ENCODE measurements around the gene CYP2A7.
"Not testable (repeated sequence)": the region's sequence is repeated elsewhere in the genome, so short reads cannot be mapped to it uniquely, and the experiment has no call there.

Gene CYP2A7

GRCh38 chr19:40921005-40921897 is 39.2 kb upstream of the CYP2A7 start:
- in situ Hi-C loops (cut with MboI; ENCODE audit: low sequenced_read_pairs, unreplicated experiment): no loop called here
- DNase-seq (ENCODE audit: low spot score): no peak

GRCh38 chr19:40920300-40921004 is 38.4 kb upstream of the CYP2A7 start:
- no peak for DNase-seq (ENCODE audit: low spot score)
- in situ Hi-C loops (cut with MboI; ENCODE audit: low sequenced_read_pairs, unreplicated experiment): no loop called here
- no peak for TF ChIP-seq CTCF (IDR thresholded peaks at IDR 0.05; ENCODE audit: borderline replicate concordance, control extremely low read depth, extremely low read depth, insufficient read depth, missing control alignments)

More at GRCh38 chr19:40921005-40921897, 39.2 kb upstream of the CYP2A7 start:
- no peak for TF ChIP-seq CTCF (IDR thresholded peaks at IDR 0.05; ENCODE audit: borderline replicate concordance, control extremely low read depth, extremely low read depth, insufficient read depth, missing control alignments)

GRCh38 chr19:40919530-40920299 is 37.7 kb upstream of the CYP2A7 start:
- DNase-seq (ENCODE audit: low spot score); in situ Hi-C loops (cut with MboI; ENCODE audit: low sequenced_read_pairs, unreplicated experiment): not testable (repeated sequence)

GRCh38 chr19:40918303-40918702 is 36.3 kb upstream of the CYP2A7 start:
- in situ Hi-C loops (cut with MboI; ENCODE audit: low sequenced_read_pairs, unreplicated experiment): not testable (repeated sequence)

GRCh38 chr19:40908976-40909375 is 26.9 kb upstream of the CYP2A7 start:
- in situ Hi-C loops (cut with MboI; ENCODE audit: low sequenced_read_pairs, unreplicated experiment): no loop called here
- DNase-seq (ENCODE audit: low spot score): no peak
- TF ChIP-seq CTCF (IDR thresholded peaks at IDR 0.05; ENCODE audit: borderline replicate concordance, control extremely low read depth, extremely low read depth, insufficient read depth, missing control alignments): no peak

More at GRCh38 chr19:40918303-40918702, 36.3 kb upstream of the CYP2A7 start:
- not testable (repeated sequence) for DNase-seq (ENCODE audit: low spot score)

- in situ Hi-C loops (cut with MboI; ENCODE audit: low sequenced_read_pairs, unreplicated experiment): no loop called here
- TF ChIP-seq CTCF (IDR thresholded peaks at IDR 0.05; ENCODE audit: borderline replicate concordance, control extremely low read depth, extremely low read depth, insufficient read depth, missing control alignments): no peak
- peak; percentile 28 for DNase-seq (ENCODE audit: low spot score)
Observed at GRCh38 chr19:40907968-40908735, 26.1 kb upstream of the CYP2A7 start.

GRCh38 chr19:40906512-40906911 is 24.5 kb upstream of the CYP2A7 start:
- no peak for DNase-seq (ENCODE audit: low spot score)
- TF ChIP-seq CTCF (IDR thresholded peaks at IDR 0.05; ENCODE audit: borderline replicate concordance, control extremely low read depth, extremely low read depth, insufficient read depth, missing control alignments): no peak
- in situ Hi-C loops (cut with MboI; ENCODE audit: low sequenced_read_pairs, unreplicated experiment): no loop called here

- DNase-seq (ENCODE audit: low spot score); in situ Hi-C loops (cut with MboI; ENCODE audit: low sequenced_read_pairs, unreplicated experiment): not testable (repeated sequence)
Observed at GRCh38 chr19:40904673-40905156, 22.7 kb upstream of the CYP2A7 start.

- in situ Hi-C loops (cut with MboI; ENCODE audit: low sequenced_read_pairs, unreplicated experiment); DNase-seq (ENCODE audit: low spot score): not testable (repeated sequence)
Observed at GRCh38 chr19:40901975-40902750, 20.1 kb upstream of the CYP2A7 start.
